SH-SY5Y (cell line): ENCODE results near the gene POLD2.

Experiments used
- GATA2 ChIP-seq: IDR thresholded peaks from 2 replicates; pipeline ENCODE4 v1.6.1; 2011; ENCODE audit warnings: mild to moderate bottlenecking, low read depth, low read length
- GATA3 ChIP-seq: IDR thresholded peaks from 2 replicates; pipeline ENCODE4 v1.6.1; 2011; ENCODE audit warnings: low read depth, mild to moderate bottlenecking, low read length, moderate library complexity

DNA sequence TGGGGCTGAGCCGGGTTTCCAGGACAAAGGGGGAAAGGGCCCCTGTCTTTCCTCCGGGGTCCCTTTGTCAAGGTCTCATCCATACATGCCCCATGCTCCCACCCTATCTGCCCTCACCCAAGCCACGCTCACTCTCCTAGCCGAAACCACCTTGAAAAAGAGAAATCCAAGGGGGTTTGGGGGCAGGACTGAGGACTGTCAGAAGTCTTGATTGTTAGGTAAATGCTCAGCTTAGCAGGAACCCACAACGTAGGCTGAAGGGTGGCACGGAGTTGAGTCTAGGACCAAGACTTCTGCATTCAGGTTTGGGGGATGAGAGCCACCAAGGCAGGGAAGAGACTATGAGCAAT is 57.3 kb downstream of the POLD2 start:
- no peak for TF ChIP-seq GATA2
- TF ChIP-seq GATA3, result no peak
